ENCODE results near the gene LYL1. TPM values are rescaled to one million over a fixed set of nuclear protein-coding genes. Genes with fewer than 3 reads are reported as not detected.

Gene LYL1
- total RNA-seq, 4 donors from 2014 or later, result 13.7 to 27.7 (median 21.5) TPM

DNA sequence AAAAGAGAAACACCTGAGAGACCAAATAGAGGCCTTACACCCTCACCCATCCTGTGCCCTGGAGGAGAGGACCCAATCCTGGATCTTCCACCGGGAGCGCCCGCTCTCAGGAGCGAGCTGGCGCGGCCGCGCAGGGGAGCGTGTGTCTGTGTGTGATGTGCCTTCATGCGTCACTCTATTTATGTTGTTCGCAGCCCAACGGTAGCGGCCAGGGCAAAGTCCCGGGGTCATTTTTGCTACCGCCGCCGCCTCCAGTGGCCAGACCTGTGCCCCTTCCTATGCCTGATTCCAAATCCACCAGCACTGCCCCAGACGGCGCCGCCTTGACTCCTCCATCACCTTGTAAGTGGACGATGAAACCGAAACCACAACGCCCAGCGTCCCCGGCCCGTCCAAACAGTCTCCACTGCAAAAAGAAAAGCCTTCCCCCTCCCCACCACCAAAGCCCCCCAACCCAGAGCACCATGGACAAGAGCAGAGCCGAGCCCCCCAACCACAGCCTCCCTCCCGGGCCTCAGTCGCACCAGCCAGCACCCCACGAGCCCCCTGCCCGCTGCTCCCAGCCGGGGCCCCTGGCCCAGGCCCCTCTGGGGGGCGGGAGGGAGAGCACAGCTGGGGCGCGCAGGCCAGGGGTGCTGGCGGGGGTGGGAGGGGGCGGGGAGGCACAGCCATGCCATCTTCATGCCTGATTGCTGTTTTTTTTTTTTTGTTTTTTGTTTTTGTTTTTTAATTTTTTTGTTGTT lies 14.7 kb downstream of the LYL1 start:
- no peak for TF ChIP-seq CTCF (IDR thresholded peaks at IDR 0.05; ENCODE audit: low read depth)

DNA sequence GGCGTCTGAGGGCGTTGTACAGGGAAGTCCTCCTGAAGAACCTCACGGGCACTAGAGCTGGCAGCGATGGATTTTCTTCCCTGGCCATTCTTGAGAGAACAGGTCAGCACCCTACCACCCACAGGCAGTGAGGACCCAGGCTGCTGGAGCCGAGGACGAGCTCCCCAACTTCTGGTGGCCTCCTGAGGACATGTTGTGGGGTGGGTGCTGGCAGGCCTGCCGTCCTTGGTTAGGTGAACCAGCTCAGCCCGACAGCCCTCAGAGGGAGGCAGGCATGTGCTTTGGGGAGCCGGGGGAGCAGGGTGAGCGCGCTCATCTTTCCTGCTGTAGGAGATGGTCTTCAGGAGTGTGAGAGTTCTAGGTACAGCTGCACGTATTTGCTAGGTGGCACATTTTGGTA lies 15.4 kb downstream of the LYL1 start:
- TF ChIP-seq CTCF (IDR thresholded peaks at IDR 0.05; ENCODE audit: low read depth), result no peak

DNA sequence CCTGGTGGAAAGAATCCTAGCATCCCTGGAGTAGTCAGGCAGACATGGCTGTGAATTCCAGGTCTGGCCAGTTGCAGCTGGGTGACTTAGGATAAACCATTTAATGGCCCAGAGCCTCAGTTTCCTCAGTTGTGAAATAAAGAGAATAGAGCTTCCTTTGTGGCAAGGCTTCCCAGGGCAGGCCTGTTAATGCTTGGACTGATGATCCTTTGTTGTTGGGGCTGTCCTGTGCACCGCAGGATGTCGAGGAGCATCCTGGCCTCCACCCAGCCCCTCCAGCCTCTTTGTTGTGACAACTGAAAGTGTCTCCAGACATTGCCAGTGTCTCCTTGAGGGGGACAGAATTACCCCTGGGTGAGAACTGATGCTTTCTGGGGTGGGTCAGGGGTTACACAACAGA lies 16.3 kb downstream of the LYL1 start:
- TF ChIP-seq CTCF (IDR thresholded peaks at IDR 0.05; ENCODE audit: low read depth), result no peak

DNA sequence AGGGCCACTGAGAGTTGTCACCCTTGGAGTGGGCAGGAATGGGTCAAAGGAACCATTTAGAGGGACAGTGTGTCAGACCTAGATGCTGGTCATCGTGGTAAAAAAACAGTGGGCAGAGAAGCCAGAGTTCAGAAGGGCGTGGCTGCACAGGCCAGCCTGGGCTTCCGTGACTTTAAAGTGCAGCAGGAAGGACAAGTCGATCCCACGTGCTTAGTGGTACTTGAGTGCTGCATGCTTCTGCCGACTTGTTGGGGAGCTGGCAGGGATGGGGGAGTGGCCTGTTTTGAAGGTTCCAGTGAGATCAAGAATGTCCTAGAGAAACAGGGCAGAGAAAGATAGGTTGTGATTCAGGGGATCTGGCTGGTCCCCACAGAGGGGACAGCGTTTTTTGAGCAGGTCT lies 17.0 kb downstream of the LYL1 start:
- no peak for TF ChIP-seq CTCF (IDR thresholded peaks at IDR 0.05; ENCODE audit: low read depth)

DNA sequence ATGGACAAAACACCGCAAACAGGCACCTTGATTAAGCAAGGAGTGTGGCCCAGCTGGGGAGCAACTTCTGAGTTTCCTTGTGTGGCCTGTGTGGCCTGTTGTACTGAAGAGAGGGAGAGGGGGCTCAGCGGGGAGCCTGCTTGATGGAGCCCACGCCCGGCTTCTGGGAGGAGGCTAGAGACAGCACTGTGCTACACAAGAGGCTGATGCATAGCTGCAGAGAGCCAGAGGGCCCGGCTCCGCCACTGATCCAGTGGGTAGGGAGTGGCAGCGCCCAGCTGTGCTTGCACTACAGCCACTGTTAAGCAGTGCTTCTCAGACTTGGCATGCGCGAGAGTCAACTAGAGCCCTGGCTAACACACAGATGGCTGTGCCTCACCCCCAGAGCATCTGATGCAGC lies 19.0 kb downstream of the LYL1 start:
- TF ChIP-seq CTCF (IDR thresholded peaks at IDR 0.05; ENCODE audit: low read depth), result no peak

DNA sequence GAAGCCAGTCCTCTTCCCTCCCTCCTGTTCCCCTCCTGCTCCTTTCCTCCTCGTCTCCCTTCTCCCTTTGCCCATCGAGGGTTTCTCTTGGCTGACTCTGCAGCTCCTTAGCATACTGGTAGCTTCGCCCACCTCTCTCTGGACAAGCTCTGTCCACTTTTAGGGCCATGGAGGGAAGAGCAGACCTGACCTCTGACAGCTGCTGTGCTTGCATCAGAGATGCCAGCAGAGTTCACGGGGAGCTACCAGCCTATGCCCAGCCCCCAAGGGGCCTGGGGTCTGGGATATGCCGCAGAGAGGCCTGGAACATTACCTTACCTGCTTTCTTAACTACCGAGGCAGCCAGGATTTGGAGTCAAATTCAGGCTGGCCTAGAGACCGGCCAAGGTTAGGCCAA lies 19.7 kb downstream of the LYL1 start:
- TF ChIP-seq CTCF (IDR thresholded peaks at IDR 0.05; ENCODE audit: low read depth), result no peak

DNA sequence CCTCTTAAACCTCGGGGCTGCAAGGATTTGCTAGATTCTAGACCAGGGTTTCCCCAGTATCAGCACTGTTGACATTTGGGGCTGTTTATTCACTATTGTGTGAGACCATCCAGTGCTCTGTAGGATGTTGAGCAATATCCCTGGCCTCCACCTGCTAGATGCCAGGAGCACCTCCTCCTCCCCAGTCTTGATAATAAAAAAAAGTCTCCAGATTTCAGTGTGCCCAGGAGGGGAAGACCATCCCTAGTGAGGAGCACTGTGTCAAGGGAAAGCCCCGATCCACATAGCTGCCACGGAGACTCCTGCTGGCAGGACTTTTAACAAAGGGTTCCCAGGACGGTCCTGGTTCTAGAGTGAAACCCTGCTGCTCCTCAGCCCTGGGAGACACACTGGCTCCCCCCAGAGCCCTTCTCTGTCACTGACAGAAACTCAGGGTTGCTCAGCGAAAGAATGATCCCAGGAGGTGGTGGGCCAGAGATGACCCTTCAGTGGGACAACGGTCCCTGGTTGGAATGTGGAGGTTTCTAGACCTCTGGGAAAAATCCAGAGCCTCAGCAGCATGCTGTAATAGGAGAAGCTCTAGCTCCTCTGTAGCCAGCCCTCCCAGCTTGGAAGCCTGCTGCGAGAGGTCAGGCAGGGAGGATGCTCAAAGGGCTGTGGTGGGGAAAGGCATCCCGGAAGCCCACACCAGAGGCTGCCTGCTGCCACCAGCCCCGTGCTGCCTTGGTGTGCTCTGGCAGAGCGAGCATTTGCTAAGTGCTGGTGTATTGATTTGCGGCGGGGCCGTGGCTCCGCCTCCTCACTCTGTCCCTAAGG lies 20.3 kb downstream of the LYL1 start:
- TF ChIP-seq CTCF (IDR thresholded peaks at IDR 0.05; ENCODE audit: low read depth), result no peak
